HCT116 (cell line): Measurements from ENCODE around the gene SORL1. TPM values are rescaled to one million over a fixed set of nuclear protein-coding genes. Genes with fewer than 3 reads are reported as not detected.

Source experiments
- ATAC-seq: fragments of 200-7000 bp; cut with Tn5 transposase; 2 replicates; pipeline ENCODE4 v1.9.1; 2020; ENCODE audit warnings: mild to moderate bottlenecking, moderate library complexity
- BruUV-seq: library from RNA; stranded (reverse); fragments of 400-500 nt; replicated peaks from 2 replicates; lab custom pipeline; 2021; lab: Mats Ljungman, UMichigan
- CTCF ChIA-PET: fragments of 300-600 bp; sonication (Branson Sonifier 250); formaldehyde crosslinking; loops from one replicate; lab custom pipeline; 2021; ENCODE audit warnings: antibody characterized with exemption; lab: Charles Lee
- POLR2A ChIA-PET: fragments of 300-600, 350-600 bp; sonication (Branson Sonifier 250); formaldehyde crosslinking; loops from one replicate; lab custom pipeline; 2021; ENCODE audit warnings: antibody characterized with exemption; lab: Charles Lee
- RAD21 ChIA-PET, 2 experiments: fragments of 300-600 bp; sonication (Branson Sonifier 250); formaldehyde crosslinking; loops; one replicate each; lab custom pipeline; 2023; ENCODE audit warnings: low total read pairs in 2 of 2; ENCODE audit not compliant: uncharacterized antibody in 2 of 2, unreplicated experiment in 2 of 2, low non-redundant PET in 1 of 2; lab: Charles Lee
- DNase-seq: peaks from one replicate; pipeline ENCODE4 v3.0.0-alpha.2; 2010; ENCODE audit warnings: low read depth, low spot score
- H2AFZ ChIP-seq: fragments of 200-600 bp; shearing (Covaris generic), sonication (generic); 2 replicates; pipeline ENCODE4 v1.6.1; 2017; ENCODE audit warnings: low read depth, mixed run types, mixed read lengths, antibody characterized with exemption, low read length; ENCODE audit not compliant: poor library complexity, severe bottlenecking
- H3K27ac ChIP-seq: 2 replicates; pipeline ENCODE4 v1.5.1; 2012; ENCODE audit warnings: low read depth, low read length
- H3K27me3 ChIP-seq: fragments of 200-600 bp; sonication (generic); 2 replicates; pipeline ENCODE4 v1.6.1; 2016; ENCODE audit warnings: mixed run types, low read length, mixed read lengths; ENCODE audit not compliant: insufficient read depth
- H3K36me3 ChIP-seq, 2 experiments: fragments of 200-500 bp in 1 of 2; fragments of 200-600 bp in 1 of 2; sonication (Bioruptor generic) in 1 of 2; sonication (generic) in 1 of 2; 2 replicates each; pipeline versions ENCODE4 v1.5.1 to v1.6.1; 2014 to 2016; ENCODE audit warnings: low read length in 2 of 2, inconsistent platforms in 1 of 2, mixed read lengths in 1 of 2, mixed run types in 1 of 2; ENCODE audit not compliant: insufficient read depth in 2 of 2, control insufficient read depth in 1 of 2
- H3K4me1 ChIP-seq, 2 experiments: fragments of 200-600 bp in 1 of 2; sonication (generic) in 1 of 2; 2 replicates each; pipeline versions ENCODE4 v1.5.1 to v1.6.1; 2012 to 2017; ENCODE audit warnings: low read length in 2 of 2, inconsistent platforms in 1 of 2, mild to moderate bottlenecking in 1 of 2, mixed read lengths in 1 of 2, mixed run types in 1 of 2, moderate library complexity in 1 of 2; ENCODE audit not compliant: insufficient read depth in 2 of 2, control insufficient read depth in 1 of 2
- H3K4me2 ChIP-seq: fragments of 200-600 bp; sonication (generic); 2 replicates; pipeline ENCODE4 v1.6.1; 2017; ENCODE audit warnings: mixed run types, low read length, mixed read lengths
- H3K4me3 ChIP-seq, 2 experiments: fragments of 200-600 bp in 1 of 2; sonication (generic) in 1 of 2; replicated peaks in 1 of 2; 2 replicates each; pipeline ENCODE4 v1.5.1; 2011 to 2016; ENCODE audit warnings: low read length in 2 of 2, control low read depth in 1 of 2, low read depth in 1 of 2, mild to moderate bottlenecking in 1 of 2, mixed read lengths in 1 of 2, mixed run types in 1 of 2
- H3K79me2 ChIP-seq: fragments of 200-600 bp; sonication (generic); 2 replicates; pipeline ENCODE4 v1.6.1; 2017; ENCODE audit warnings: mild to moderate bottlenecking, mixed run types, low read length, moderate library complexity, mixed read lengths; ENCODE audit not compliant: insufficient read depth
- H3K9ac ChIP-seq: fragments of 200-600 bp; sonication (generic); 2 replicates; pipeline ENCODE4 v1.6.1; 2016; ENCODE audit warnings: low read length, mixed read lengths
- H3K9me2 ChIP-seq: fragments of 200-600 bp; sonication (generic), shearing (Covaris generic); 2 replicates; pipeline ENCODE4 v1.6.1; 2017; ENCODE audit warnings: mixed run types, mild to moderate bottlenecking, moderate library complexity; ENCODE audit not compliant: insufficient read depth
- H3K9me3 ChIP-seq, 2 experiments: fragments of 200-500 bp in 1 of 2; fragments of 200-600 bp in 1 of 2; sonication (Bioruptor generic) in 1 of 2; sonication (generic) in 1 of 2; 2 replicates each; pipeline ENCODE4 v1.6.1; 2014 to 2017; ENCODE audit warnings: low read length in 2 of 2, mixed read lengths in 2 of 2, inconsistent platforms in 1 of 2, low read depth in 1 of 2, mild to moderate bottlenecking in 1 of 2, mixed run types in 1 of 2, moderate library complexity in 1 of 2; ENCODE audit not compliant: control insufficient read depth in 1 of 2, insufficient read depth in 1 of 2
- H4K20me1 ChIP-seq: fragments of 200-600 bp; sonication (generic), shearing (Covaris generic); 2 replicates; pipeline ENCODE4 v1.6.1; 2017; ENCODE audit warnings: mixed run types, mild to moderate bottlenecking, moderate library complexity; ENCODE audit not compliant: insufficient read depth
- CBX3 ChIP-seq: IDR thresholded peaks from 2 replicates; pipeline ENCODE4 v1.6.1; 2012; ENCODE audit warnings: low read depth
- CEBPB ChIP-seq: IDR thresholded peaks from 2 replicates; pipeline ENCODE4 v1.6.1; 2012; ENCODE audit warnings: low read depth
- EGR1 ChIP-seq: IDR thresholded peaks from 2 replicates; pipeline ENCODE4 v1.6.1; 2012; ENCODE audit warnings: low read depth
- ELF1 ChIP-seq: IDR thresholded peaks from 2 replicates; pipeline ENCODE4 v1.6.1; 2012; ENCODE audit warnings: low read depth, borderline replicate concordance
- EZH2 ChIP-seq: fragments of 200-600 bp; sonication (generic); IDR thresholded peaks from 2 replicates; pipeline ENCODE4 v1.6.1; 2017; ENCODE audit warnings: antibody characterized with exemption, mixed run types
- EZH2phosphoT487 ChIP-seq: fragments of 200-600 bp; IDR thresholded peaks from 2 replicates; pipeline ENCODE4 v1.6.1; 2018; ENCODE audit warnings: antibody characterized with exemption, borderline replicate concordance
- JUND ChIP-seq: IDR thresholded peaks from 2 replicates; pipeline ENCODE4 v1.6.1; 2012
- POLR2AphosphoS5 ChIP-seq: IDR thresholded peaks from 2 replicates; pipeline ENCODE4 v1.6.1; 2011; ENCODE audit warnings: mild to moderate bottlenecking, low read depth, low read length, moderate library complexity
- RAD21 ChIP-seq: IDR thresholded peaks from 2 replicates; pipeline ENCODE4 v1.6.1; 2012; ENCODE audit warnings: low read depth, mild to moderate bottlenecking
- SIN3A ChIP-seq: IDR thresholded peaks from 2 replicates; pipeline ENCODE4 v1.6.1; 2012; ENCODE audit warnings: low read depth
- SP1 ChIP-seq: IDR thresholded peaks from 2 replicates; pipeline ENCODE4 v1.6.1; 2012; ENCODE audit warnings: low read depth
- YY1 ChIP-seq: IDR thresholded peaks from 2 replicates; pipeline ENCODE4 v1.6.1; 2011; ENCODE audit warnings: low read length, low read depth, moderate library complexity, mild to moderate bottlenecking; ENCODE audit not compliant: insufficient replicate concordance; ENCODE audit errors: extremely low read depth
- ZFX ChIP-seq: fragments of 450-650 bp; IDR thresholded peaks from 2 replicates; pipeline ENCODE4 v1.6.1; 2017
- ZNF274 ChIP-seq: fragments of 200-500 bp; sonication (Bioruptor generic); IDR thresholded peaks from 2 replicates; pipeline ENCODE4 v1.6.1; 2014; ENCODE audit warnings: mild to moderate bottlenecking, low read depth, low read length, inconsistent platforms
- intact Hi-C: fragments of 100-400 bp; cut with micrococcal nuclease; formaldehyde crosslinking; loops from 2 replicates; pipeline ENCODE4 v1.10.0; 2022
- total RNA-seq: library from RNA; stranded (reverse); gene quantifications from one replicate; pipeline ENCODE4 v1.2.1, GENCODE V29; 2021; ENCODE audit not compliant: unreplicated experiment
- TF ChIP-seq, protein P1 (sequence below): IDR thresholded peaks from 2 replicates; pipeline ENCODE4 v1.6.1; 2012
- TF ChIP-seq, protein P2 (sequence below): IDR thresholded peaks from 2 replicates; pipeline ENCODE4 v1.6.1; 2011; ENCODE audit warnings: mild to moderate bottlenecking, low read length, moderate library complexity; ENCODE audit not compliant: insufficient replicate concordance; ENCODE audit errors: extremely low read depth
- TF ChIP-seq, protein P3 (sequence below): IDR thresholded peaks from 2 replicates; pipeline ENCODE4 v1.6.1; 2012
- TF ChIP-seq, protein P4 (sequence below): IDR thresholded peaks from 2 replicates; pipeline ENCODE4 v1.6.1; 2012; ENCODE audit warnings: low read depth
- TF ChIP-seq, protein P5 (sequence below), 3 experiments: fragments of 200-600 bp in 1 of 3; sonication (generic) in 1 of 3; IDR thresholded peaks in 2 of 3; conservative IDR thresholded peaks in 1 of 3; 2 replicates each; pipeline ENCODE4 v1.5.1; 2012 to 2017; ENCODE audit warnings: low read depth in 2 of 3, low read length in 2 of 3, antibody characterized with exemption in 1 of 3, borderline replicate concordance in 1 of 3, control low read depth in 1 of 3, mild to moderate bottlenecking in 1 of 3, mixed read lengths in 1 of 3, mixed run types in 1 of 3, moderate library complexity in 1 of 3; ENCODE audit not compliant: insufficient read depth in 1 of 3

The SORL1 gene
- total RNA-seq, 1 experiment from 2014 or later = 17.4 TPM

DNA sequence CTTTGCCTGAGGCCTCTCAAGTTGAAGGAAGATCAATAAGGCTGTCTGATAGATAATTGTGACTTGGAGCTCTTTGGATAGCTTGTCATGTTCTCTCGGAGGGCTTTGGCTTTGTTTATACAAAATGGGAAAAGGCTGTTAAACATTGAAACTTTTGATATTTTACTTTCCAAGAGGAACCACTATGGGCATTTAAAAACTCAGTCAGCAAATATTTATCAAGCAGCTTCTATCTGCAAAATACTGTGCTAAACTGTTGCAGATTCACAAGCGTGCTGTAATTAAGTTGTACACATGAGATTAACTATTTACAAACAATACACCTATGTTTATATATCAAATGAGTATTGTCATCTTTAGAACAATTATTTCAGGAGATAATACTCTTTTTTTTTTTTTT, 34.5 kb upstream of the SORL1 start:
- Histone ChIP-seq H3K36me3 (no peaks in the 10 kb centered on the region), H3K4me1 (peaks cover 7 to 8% of the 10 kb centered on the region in 2 experiments; a peak in 3 of 4 replicates), H3K27ac (no peak overlapping the region), H3K9ac (no peak overlapping the region), H3K4me2 (no peak overlapping the region), H2AFZ (peak overlapping the region; percentile 63), H3K9me2 (no peaks in the 10 kb centered on the region), H4K20me1 (no peaks in the 10 kb centered on the region), H3K79me2 (no peaks in the 10 kb centered on the region), H3K4me3 (no peak overlapping the region), H3K27me3 (no peaks in the 10 kb centered on the region), H3K9me3 (no peaks in the 10 kb centered on the region)
- TF ChIP-seq, protein P1, sequence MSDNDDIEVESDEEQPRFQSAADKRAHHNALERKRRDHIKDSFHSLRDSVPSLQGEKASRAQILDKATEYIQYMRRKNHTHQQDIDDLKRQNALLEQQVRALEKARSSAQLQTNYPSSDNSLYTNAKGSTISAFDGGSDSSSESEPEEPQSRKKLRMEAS = no peak
- TF ChIP-seq SP1 (no peak), EZH2phosphoT487 (no peak), POLR2AphosphoS5 (no peak), RAD21 (no peak), ELF1 (no peak), CBX3 (no peak), ZNF274 (no peak), JUND (no peak), YY1 (no peak), ZFX (no peak), EZH2 (no peak), CEBPB (no peak), EGR1 (no peak), SIN3A (no peak)
- TF ChIP-seq, protein P2, sequence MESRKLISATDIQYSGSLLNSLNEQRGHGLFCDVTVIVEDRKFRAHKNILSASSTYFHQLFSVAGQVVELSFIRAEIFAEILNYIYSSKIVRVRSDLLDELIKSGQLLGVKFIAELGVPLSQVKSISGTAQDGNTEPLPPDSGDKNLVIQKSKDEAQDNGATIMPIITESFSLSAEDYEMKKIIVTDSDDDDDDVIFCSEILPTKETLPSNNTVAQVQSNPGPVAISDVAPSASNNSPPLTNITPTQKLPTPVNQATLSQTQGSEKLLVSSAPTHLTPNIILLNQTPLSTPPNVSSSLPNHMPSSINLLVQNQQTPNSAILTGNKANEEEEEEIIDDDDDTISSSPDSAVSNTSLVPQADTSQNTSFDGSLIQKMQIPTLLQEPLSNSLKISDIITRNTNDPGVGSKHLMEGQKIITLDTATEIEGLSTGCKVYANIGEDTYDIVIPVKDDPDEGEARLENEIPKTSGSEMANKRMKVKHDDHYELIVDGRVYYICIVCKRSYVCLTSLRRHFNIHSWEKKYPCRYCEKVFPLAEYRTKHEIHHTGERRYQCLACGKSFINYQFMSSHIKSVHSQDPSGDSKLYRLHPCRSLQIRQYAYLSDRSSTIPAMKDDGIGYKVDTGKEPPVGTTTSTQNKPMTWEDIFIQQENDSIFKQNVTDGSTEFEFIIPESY = no peak
- TF ChIP-seq, protein P3, sequence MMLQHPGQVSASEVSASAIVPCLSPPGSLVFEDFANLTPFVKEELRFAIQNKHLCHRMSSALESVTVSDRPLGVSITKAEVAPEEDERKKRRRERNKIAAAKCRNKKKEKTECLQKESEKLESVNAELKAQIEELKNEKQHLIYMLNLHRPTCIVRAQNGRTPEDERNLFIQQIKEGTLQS = no peak
- TF ChIP-seq, protein P4, sequence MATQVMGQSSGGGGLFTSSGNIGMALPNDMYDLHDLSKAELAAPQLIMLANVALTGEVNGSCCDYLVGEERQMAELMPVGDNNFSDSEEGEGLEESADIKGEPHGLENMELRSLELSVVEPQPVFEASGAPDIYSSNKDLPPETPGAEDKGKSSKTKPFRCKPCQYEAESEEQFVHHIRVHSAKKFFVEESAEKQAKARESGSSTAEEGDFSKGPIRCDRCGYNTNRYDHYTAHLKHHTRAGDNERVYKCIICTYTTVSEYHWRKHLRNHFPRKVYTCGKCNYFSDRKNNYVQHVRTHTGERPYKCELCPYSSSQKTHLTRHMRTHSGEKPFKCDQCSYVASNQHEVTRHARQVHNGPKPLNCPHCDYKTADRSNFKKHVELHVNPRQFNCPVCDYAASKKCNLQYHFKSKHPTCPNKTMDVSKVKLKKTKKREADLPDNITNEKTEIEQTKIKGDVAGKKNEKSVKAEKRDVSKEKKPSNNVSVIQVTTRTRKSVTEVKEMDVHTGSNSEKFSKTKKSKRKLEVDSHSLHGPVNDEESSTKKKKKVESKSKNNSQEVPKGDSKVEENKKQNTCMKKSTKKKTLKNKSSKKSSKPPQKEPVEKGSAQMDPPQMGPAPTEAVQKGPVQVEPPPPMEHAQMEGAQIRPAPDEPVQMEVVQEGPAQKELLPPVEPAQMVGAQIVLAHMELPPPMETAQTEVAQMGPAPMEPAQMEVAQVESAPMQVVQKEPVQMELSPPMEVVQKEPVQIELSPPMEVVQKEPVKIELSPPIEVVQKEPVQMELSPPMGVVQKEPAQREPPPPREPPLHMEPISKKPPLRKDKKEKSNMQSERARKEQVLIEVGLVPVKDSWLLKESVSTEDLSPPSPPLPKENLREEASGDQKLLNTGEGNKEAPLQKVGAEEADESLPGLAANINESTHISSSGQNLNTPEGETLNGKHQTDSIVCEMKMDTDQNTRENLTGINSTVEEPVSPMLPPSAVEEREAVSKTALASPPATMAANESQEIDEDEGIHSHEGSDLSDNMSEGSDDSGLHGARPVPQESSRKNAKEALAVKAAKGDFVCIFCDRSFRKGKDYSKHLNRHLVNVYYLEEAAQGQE = no peak
- TF ChIP-seq, protein P5, sequence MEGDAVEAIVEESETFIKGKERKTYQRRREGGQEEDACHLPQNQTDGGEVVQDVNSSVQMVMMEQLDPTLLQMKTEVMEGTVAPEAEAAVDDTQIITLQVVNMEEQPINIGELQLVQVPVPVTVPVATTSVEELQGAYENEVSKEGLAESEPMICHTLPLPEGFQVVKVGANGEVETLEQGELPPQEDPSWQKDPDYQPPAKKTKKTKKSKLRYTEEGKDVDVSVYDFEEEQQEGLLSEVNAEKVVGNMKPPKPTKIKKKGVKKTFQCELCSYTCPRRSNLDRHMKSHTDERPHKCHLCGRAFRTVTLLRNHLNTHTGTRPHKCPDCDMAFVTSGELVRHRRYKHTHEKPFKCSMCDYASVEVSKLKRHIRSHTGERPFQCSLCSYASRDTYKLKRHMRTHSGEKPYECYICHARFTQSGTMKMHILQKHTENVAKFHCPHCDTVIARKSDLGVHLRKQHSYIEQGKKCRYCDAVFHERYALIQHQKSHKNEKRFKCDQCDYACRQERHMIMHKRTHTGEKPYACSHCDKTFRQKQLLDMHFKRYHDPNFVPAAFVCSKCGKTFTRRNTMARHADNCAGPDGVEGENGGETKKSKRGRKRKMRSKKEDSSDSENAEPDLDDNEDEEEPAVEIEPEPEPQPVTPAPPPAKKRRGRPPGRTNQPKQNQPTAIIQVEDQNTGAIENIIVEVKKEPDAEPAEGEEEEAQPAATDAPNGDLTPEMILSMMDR (IDR thresholded peaks at IDR 0.05 in 2 of 3, conservative IDR thresholded peaks at IDR 0.05 in 1 of 3; ENCODE audit: borderline replicate concordance in 1 of 3, insufficient read depth in 1 of 3, low read depth in 2 of 3, low read length in 2 of 3) = no peak
- DNase-seq (no peak), ATAC-seq (no peak)
- intact Hi-C loops = no loop called here
- ChIA-PET RAD21 (interaction anchor here in 1 of 2 experiments (0.7 kb wide), 1 partner anchor 15 kb away, joined by 3 read pairs; no protein-coding TSS in a partner anchor), POLR2A (interaction anchor here (1.2 kb wide), 1 partner anchor 10 kb away, joined by 3 read pairs; no protein-coding TSS in a partner anchor), CTCF (interaction anchor here (0.8 kb wide), 1 partner anchor 10 kb away, joined by 4 read pairs; no protein-coding TSS in a partner anchor)
- no TSS peak for BruUV-seq
